ENCODE results near the gene IPCEF1.
A peak's percentile ranks its signal among the peaks of the same experiment; 100 is the strongest.

Gene IPCEF1

DNA sequence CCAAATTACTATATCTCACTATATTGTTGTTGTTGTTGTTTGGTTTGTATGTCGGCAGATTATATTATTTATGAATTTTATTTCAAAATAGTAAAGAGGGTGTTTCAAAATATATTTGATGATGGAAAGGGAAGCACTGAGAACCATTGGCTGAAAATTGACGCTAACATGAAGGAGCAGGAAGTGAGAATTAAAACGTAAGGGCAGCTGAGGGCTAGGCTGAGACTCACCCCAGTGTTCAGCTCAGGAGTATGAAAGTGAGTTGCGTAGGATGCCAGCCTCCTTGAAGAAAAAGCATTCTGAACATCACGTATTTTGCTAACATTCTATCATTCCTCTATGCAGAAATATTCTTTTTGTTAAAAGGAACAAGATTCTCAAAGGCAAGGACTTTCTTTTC lies 10.7 kb upstream of the IPCEF1 start:
- H3K36me3 ChIP-seq: no peaks in the 10 kb centered on the region
- peak overlapping the region in 1 of 11 experiments; percentile 0; a peak in 1 of 22 replicates for H3K4me2 ChIP-seq
- H3K9me3 ChIP-seq (replicated peaks in 1 of 11): peaks cover 0 to 13% (median under 1%) of the 10 kb centered on the region in 11 experiments; a peak in 7 of 22 replicates
- peak overlapping the region in 2 of 11 experiments; percentile 15 to 20; a peak in 1 of 22 replicates for H3K27ac ChIP-seq
- H3K4me1 ChIP-seq: peaks cover 0 to 33% (median 13%) of the 10 kb centered on the region in 10 experiments; a peak in 14 of 20 replicates
- H3K9ac ChIP-seq: no peak overlapping the region
- no peak overlapping the region for H3K4me3 ChIP-seq
- no peaks in the 10 kb centered on the region for H4K20me1 ChIP-seq
- no peak for TF ChIP-seq Cebpa-rat (IDR thresholded peaks at IDR 0.05)
- H3K27me3 ChIP-seq: no peaks in the 10 kb centered on the region

GRCh38 chr6:154363821-154364220 lies 7.2 kb upstream of the IPCEF1 start:
- no peak overlapping the region for H3K9ac ChIP-seq
- no peaks in the 10 kb centered on the region for H3K27me3 ChIP-seq
- no peak for TF ChIP-seq Cebpa-rat (IDR thresholded peaks at IDR 0.05)
- peaks cover 0 to 5% (median 0%) of the 10 kb centered on the region in 11 experiments; a peak in 1 of 22 replicates for H3K36me3 ChIP-seq
- peaks cover 0 to 47% (median 24%) of the 10 kb centered on the region in 11 experiments; a peak in 15 of 22 replicates for H3K9me3 ChIP-seq (replicated peaks in 1 of 11)
- no peak overlapping the region for H3K4me3 ChIP-seq
- no peaks in the 10 kb centered on the region for H4K20me1 ChIP-seq
- peak overlapping the region in 3 of 11 experiments; percentile 10 to 33 (median 32); a peak in 4 of 22 replicates for H3K27ac ChIP-seq
- H3K4me2 ChIP-seq: peak overlapping the region in 2 of 11 experiments; percentile 8 to 27; a peak in 1 of 22 replicates
- H3K4me1 ChIP-seq: peaks cover 21 to 42% (median 34%) of the 10 kb centered on the region in 10 experiments

- Histone ChIP-seq H3K4me2 (peak overlapping the region in 7 of 11 experiments; percentile 2 to 51 (median 40); a peak in 14 of 22 replicates), H4K20me1 (no peaks in the 10 kb centered on the region), H3K9me3 (replicated peaks in 1 of 11) (peaks cover 0 to 56% (median 31%) of the 10 kb centered on the region in 11 experiments; a peak in 16 of 22 replicates), H3K36me3 (peaks cover 0 to 5% (median 0%) of the 10 kb centered on the region in 11 experiments; a peak in 1 of 22 replicates), H3K9ac (no peak overlapping the region), H3K4me1 (peaks cover 26 to 58% (median 42%) of the 10 kb centered on the region in 10 experiments), H3K27me3 (no peaks in the 10 kb centered on the region), H3K4me3 (no peak overlapping the region), H3K27ac (peak overlapping the region in 6 of 11 experiments; percentile 1 to 81 (median 54); a peak in 11 of 22 replicates)
- TF ChIP-seq Cebpa-rat (IDR thresholded peaks at IDR 0.05): no peak
Observed at GRCh38 chr6:154361476-154361875, 4.9 kb upstream of the IPCEF1 start.

- peaks cover 0 to 5% (median 0%) of the 10 kb centered on the region in 11 experiments; a peak in 1 of 22 replicates for H3K36me3 ChIP-seq
- H3K4me2 ChIP-seq: peak overlapping the region in 7 of 11 experiments; percentile 2 to 51 (median 39); a peak in 7 of 22 replicates
- H3K27me3 ChIP-seq: no peaks in the 10 kb centered on the region
- H3K9me3 ChIP-seq (replicated peaks in 1 of 11): peaks cover 0 to 65% (median 36%) of the 10 kb centered on the region in 11 experiments; a peak in 17 of 22 replicates
- no peak overlapping the region; a peak in 1 of 20 replicates for H3K4me3 ChIP-seq
- H3K4me1 ChIP-seq: peaks cover 36 to 68% (median 49%) of the 10 kb centered on the region in 10 experiments
- peak overlapping the region in 8 of 11 experiments; percentile 26 to 81 (median 58); a peak in 14 of 22 replicates for H3K27ac ChIP-seq
- no peak for TF ChIP-seq Cebpa-rat (IDR thresholded peaks at IDR 0.05)
- H3K9ac ChIP-seq: no peak overlapping the region
- H4K20me1 ChIP-seq: no peaks in the 10 kb centered on the region
Observed at GRCh38 chr6:154360476-154360875, 3.9 kb upstream of the IPCEF1 start.

GRCh38 chr6:154359679-154360078 lies 3.1 kb upstream of the IPCEF1 start:
- H3K4me1 ChIP-seq: peaks cover 41 to 72% (median 55%) of the 10 kb centered on the region in 10 experiments
- TF ChIP-seq Cebpa-rat (IDR thresholded peaks at IDR 0.05): no peak
- H3K27ac ChIP-seq: peak overlapping the region in 10 of 11 experiments; percentile 53 to 82 (median 74); a peak in 17 of 22 replicates
- H3K36me3 ChIP-seq: peaks cover 0 to 5% (median 0%) of the 10 kb centered on the region in 11 experiments; a peak in 1 of 22 replicates
- peak overlapping the region in 5 of 11 experiments; percentile 17 to 47 (median 42); a peak in 6 of 22 replicates for H3K9ac ChIP-seq
- H3K9me3 ChIP-seq (replicated peaks in 1 of 11): peaks cover 0 to 64% (median 35%) of the 10 kb centered on the region in 11 experiments; a peak in 17 of 22 replicates
- H3K4me2 ChIP-seq: peak overlapping the region in 10 of 11 experiments; percentile 8 to 71 (median 54); a peak in 15 of 22 replicates
- no peaks in the 10 kb centered on the region for H3K27me3 ChIP-seq
- H4K20me1 ChIP-seq: no peaks in the 10 kb centered on the region
- peak overlapping the region in 1 of 10 experiments; percentile 34; a peak in 1 of 20 replicates for H3K4me3 ChIP-seq

- peaks cover 0 to 67% (median 34%) of the 10 kb centered on the region in 11 experiments; a peak in 17 of 22 replicates for H3K9me3 ChIP-seq (replicated peaks in 1 of 11)
- TF ChIP-seq Cebpa-rat (IDR thresholded peaks at IDR 0.05): no peak
- H3K4me3 ChIP-seq: peak overlapping the region in 4 of 10 experiments; percentile 7 to 34 (median 9); a peak in 3 of 20 replicates
- H3K4me2 ChIP-seq: peak overlapping the region; percentile 8 to 71 (median 52); a peak in 17 of 22 replicates
- H3K4me1 ChIP-seq: peaks cover 46 to 73% (median 57%) of the 10 kb centered on the region in 10 experiments
- no peaks in the 10 kb centered on the region for H3K27me3 ChIP-seq
- H3K27ac ChIP-seq: peak overlapping the region; percentile 10 to 82 (median 73); a peak in 21 of 22 replicates
- peak overlapping the region in 10 of 11 experiments; percentile 4 to 52 (median 36); a peak in 11 of 22 replicates for H3K9ac ChIP-seq
- peaks cover 0 to 5% (median 0%) of the 10 kb centered on the region in 11 experiments; a peak in 2 of 22 replicates for H3K36me3 ChIP-seq
- no peaks in the 10 kb centered on the region for H4K20me1 ChIP-seq
Observed at GRCh38 chr6:154359161-154359574, 2.6 kb upstream of the IPCEF1 start.

DNA sequence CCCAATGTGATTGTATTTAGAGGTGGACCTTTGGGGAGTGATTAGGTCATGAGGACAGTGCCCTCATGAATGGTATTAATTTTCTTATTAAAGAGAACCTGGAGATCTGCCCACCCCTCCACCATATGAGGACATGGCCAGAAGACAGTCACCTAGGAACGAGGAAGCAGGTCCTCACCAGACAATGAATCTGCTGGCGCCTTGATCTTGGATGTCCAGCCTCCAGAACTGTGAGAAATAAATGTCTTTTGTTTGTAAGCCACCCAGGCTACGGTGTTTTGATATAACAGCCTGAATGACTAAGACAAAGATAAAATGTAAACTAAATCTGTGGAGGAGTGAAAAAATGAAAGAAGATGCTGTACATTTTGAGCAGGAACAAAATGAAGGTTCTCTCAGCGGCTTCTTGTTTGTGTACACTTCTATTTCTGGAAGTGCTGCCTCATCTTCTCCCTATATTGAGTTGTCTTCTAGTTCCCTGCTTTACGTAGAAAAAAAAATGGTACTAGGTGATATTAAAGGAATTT lies 1.5 kb upstream of the IPCEF1 start:
- Histone ChIP-seq H3K4me3 (peak overlapping the region in 1 of 10 experiments; percentile 44; a peak in 1 of 20 replicates), H4K20me1 (0 out of 22 replicates have a peak, but pooled peaks cover 0 to 1% (median 0%) of the 10 kb centered on the region in 11 experiments), H3K27me3 (no peaks in the 10 kb centered on the region), H3K4me2 (peak overlapping the region in 8 of 11 experiments; percentile 40 to 71 (median 58); a peak in 13 of 22 replicates), H3K27ac (peak overlapping the region; percentile 10 to 82 (median 73); a peak in 21 of 22 replicates), H3K9me3 (replicated peaks in 1 of 11) (peaks cover 0 to 74% (median 36%) of the 10 kb centered on the region in 11 experiments; a peak in 17 of 22 replicates), H3K4me1 (peaks cover 56 to 81% (median 62%) of the 10 kb centered on the region in 10 experiments), H3K9ac (peak overlapping the region in 6 of 11 experiments; percentile 9 to 47 (median 30); a peak in 6 of 22 replicates), H3K36me3 (peaks cover 0 to 10% (median 0%) of the 10 kb centered on the region in 11 experiments; a peak in 3 of 22 replicates)
- TF ChIP-seq Cebpa-rat (IDR thresholded peaks at IDR 0.05): no peak

DNA sequence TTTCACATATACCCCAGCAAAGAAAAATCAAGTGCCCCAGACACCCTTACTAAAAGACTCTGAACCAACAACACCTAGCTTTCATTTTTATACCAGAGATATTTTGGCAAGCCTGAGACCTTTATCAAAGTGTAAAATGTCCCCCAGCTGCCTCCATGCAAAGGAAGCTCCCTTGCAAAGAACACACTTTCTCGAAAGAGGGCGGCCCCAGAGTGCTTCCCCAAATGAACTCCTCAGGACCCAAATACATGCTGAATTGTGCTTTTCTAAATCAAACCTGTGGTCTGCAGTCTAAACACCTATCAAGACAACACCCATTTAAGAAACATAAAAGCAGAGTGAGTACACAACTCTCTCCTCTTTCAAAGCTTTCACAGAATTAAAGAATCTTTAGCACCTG lies 490 bp downstream of the IPCEF1 start:
- Histone ChIP-seq H3K9me3 (replicated peaks in 1 of 11) (peaks cover 0 to 73% (median 29%) of the 10 kb centered on the region in 11 experiments; a peak in 17 of 22 replicates), H3K36me3 (peaks cover 0 to 30% (median 8%) of the 10 kb centered on the region in 11 experiments; a peak in 11 of 22 replicates), H3K27ac (peak overlapping the region; percentile 89 to 99 (median 97)), H3K27me3 (no peaks in the 10 kb centered on the region), H4K20me1 (peaks cover 0 to 19% (median 0%) of the 10 kb centered on the region in 11 experiments; a peak in 7 of 22 replicates), H3K9ac (peak overlapping the region; percentile 77 to 95 (median 88)), H3K4me2 (peak overlapping the region; percentile 44 to 95 (median 75)), H3K4me3 (peak overlapping the region; percentile 26 to 72 (median 60); a peak in 19 of 20 replicates), H3K4me1 (peaks cover 59 to 89% (median 78%) of the 10 kb centered on the region in 10 experiments)
- TF ChIP-seq Cebpa-rat (IDR thresholded peaks at IDR 0.05): no peak
